Measurements from ENCODE around the gene CCL26.
"Not testable (repeated sequence)": the region's sequence is repeated elsewhere in the genome, so short reads cannot be mapped to it uniquely, and the experiment has no call there.

DNA sequence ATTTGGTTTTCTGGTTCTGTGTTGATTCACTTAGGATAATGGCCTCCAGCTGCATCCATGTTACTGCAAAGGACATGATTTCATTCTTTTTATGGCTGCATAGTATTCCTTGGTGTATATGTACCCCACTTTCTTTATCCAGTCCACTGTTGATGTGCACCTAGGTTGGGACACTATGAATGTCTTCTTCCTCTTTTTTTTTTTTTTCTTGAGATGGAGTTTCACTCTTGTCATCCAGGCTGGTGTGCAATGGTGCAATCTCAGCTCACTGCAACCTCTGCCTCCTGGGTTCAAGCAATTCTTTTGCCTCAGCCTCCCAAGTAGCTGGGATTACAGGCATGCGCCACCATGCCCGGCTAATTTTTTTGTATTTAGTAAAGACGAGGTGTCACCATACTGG is 10.2 kb downstream of the CCL26 start:
- TF ChIP-seq, protein P1, sequence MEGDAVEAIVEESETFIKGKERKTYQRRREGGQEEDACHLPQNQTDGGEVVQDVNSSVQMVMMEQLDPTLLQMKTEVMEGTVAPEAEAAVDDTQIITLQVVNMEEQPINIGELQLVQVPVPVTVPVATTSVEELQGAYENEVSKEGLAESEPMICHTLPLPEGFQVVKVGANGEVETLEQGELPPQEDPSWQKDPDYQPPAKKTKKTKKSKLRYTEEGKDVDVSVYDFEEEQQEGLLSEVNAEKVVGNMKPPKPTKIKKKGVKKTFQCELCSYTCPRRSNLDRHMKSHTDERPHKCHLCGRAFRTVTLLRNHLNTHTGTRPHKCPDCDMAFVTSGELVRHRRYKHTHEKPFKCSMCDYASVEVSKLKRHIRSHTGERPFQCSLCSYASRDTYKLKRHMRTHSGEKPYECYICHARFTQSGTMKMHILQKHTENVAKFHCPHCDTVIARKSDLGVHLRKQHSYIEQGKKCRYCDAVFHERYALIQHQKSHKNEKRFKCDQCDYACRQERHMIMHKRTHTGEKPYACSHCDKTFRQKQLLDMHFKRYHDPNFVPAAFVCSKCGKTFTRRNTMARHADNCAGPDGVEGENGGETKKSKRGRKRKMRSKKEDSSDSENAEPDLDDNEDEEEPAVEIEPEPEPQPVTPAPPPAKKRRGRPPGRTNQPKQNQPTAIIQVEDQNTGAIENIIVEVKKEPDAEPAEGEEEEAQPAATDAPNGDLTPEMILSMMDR (conservative IDR thresholded peaks at IDR 0.05) = not testable (repeated sequence)
- not testable (repeated sequence) for TF ChIP-seq EZH2 (IDR thresholded peaks at IDR 0.05; ENCODE audit: low read depth)
